A549 (cell line): ENCODE measurements around the gene CSGALNACT2. TPM values are rescaled to one million over a fixed set of nuclear protein-coding genes. Genes with fewer than 3 reads are reported as not detected.

Source experiments
- ATAC-seq, 2 experiments: fragments of 200-7000 bp in 1 of 2; fragments of >200 bp in 1 of 2; cut with Nextera tagmentation in 1 of 2; cut with Tn5 transposase in 1 of 2; 3 replicates each; pipeline versions ENCODE4 v1.8.0 to v1.9.1; 2018 to 2020; ENCODE audit warnings: mild to moderate bottlenecking in 1 of 2, moderate library complexity in 1 of 2
- CTCF ChIA-PET: fragments of 300-600 bp; sonication (Branson Sonifier 250); formaldehyde crosslinking; extraction: SDS; loops from one replicate; lab custom pipeline; 2021; ENCODE audit warnings: antibody characterized with exemption, inconsistent platforms; lab: Yijun Ruan, JAX
- POLR2A ChIA-PET: fragments of 350-600 bp; formaldehyde crosslinking; extraction: SDS; loops from one replicate; lab custom pipeline; 2021; ENCODE audit warnings: antibody characterized with exemption, inconsistent platforms; lab: Yijun Ruan, JAX
- DNase-seq, 2 experiments: peaks; one replicate each; pipeline versions ENCODE4 v3.0.0 to v3.0.0-alpha.2; 2011 to 2016; ENCODE audit warnings: low read depth in 1 of 2, low spot score in 1 of 2
- FAIRE-seq: peaks from 2 replicates; lab custom pipeline; 2011; peaks lifted over from hg19 to GRCh38; lab: Jason Lieb, UNC
- H3K27ac ChIP-seq, 2 experiments: fragments of >200 bp; sonication (Bioruptor Twin); formaldehyde crosslinking; 3 replicates each; pipeline ENCODE4 v1.5.1; 2016 to 2017
- H3K4me1 ChIP-seq: fragments of >200 bp; sonication (Bioruptor Twin); formaldehyde crosslinking; 3 replicates; pipeline ENCODE4 v1.6.1; 2016
- H3K4me2 ChIP-seq: fragments of >200 bp; sonication (Bioruptor Twin); formaldehyde crosslinking; 3 replicates; pipeline ENCODE4 v1.6.1; 2016
- H3K4me3 ChIP-seq: fragments of >200 bp; sonication (Bioruptor Twin); formaldehyde crosslinking; 3 replicates; pipeline ENCODE4 v1.5.1; 2016
- H3K9me3 ChIP-seq: fragments of >200 bp; sonication (Bioruptor Twin); formaldehyde crosslinking; 3 replicates; pipeline ENCODE4 v1.6.1; 2016
- ATOH8 ChIP-seq: fragments of 250-450 bp; sonication (Bioruptor Pico); IDR thresholded peaks from 2 replicates; pipeline ENCODE4 v1.5.0; 2020; ENCODE audit warnings: low read depth, mild to moderate bottlenecking, moderate library complexity
- CBX8 ChIP-seq: fragments of 200-600 bp; sonication (generic); IDR thresholded peaks from 2 replicates; pipeline ENCODE4 v1.6.1; 2016
- CEBPB ChIP-seq, 2 experiments: fragments of >200 bp in 1 of 2; sonication (Bioruptor Twin) in 1 of 2; formaldehyde crosslinking in 1 of 2; IDR thresholded peaks; 2 replicates each; pipeline ENCODE4 v1.6.1; 2012 to 2016
- CHD4 ChIP-seq: fragments of 200-600 bp; sonication (generic); IDR thresholded peaks from 2 replicates; pipeline ENCODE4 v1.6.1; 2016; ENCODE audit warnings: antibody characterized with exemption, mild to moderate bottlenecking, borderline replicate concordance
- EHMT2 ChIP-seq: fragments of 200-600 bp; sonication (generic); IDR thresholded peaks from 2 replicates; pipeline ENCODE4 v1.6.1; 2016; ENCODE audit warnings: antibody characterized with exemption, low read depth, mild to moderate bottlenecking, moderate library complexity
- ESRRA ChIP-seq: fragments of 150-350 bp; IDR thresholded peaks from 2 replicates; pipeline ENCODE4 v1.6.1; 2014; ENCODE audit warnings: mild to moderate bottlenecking, low read length, borderline replicate concordance
- FOSL2 ChIP-seq, 2 experiments: fragments of 450-650 bp in 1 of 2; fragments of >200 bp in 1 of 2; sonication (Bioruptor Twin) in 1 of 2; formaldehyde crosslinking; IDR thresholded peaks; 2 replicates each; pipeline versions ENCODE4 v1.5.0 to v1.6.1; 2016 to 2020; ENCODE audit warnings: mild to moderate bottlenecking in 1 of 2, moderate library complexity in 1 of 2
- GATA3 ChIP-seq: IDR thresholded peaks from 2 replicates; pipeline ENCODE4 v1.6.1; 2012; ENCODE audit warnings: borderline replicate concordance
- HDAC2 ChIP-seq: fragments of 200-600 bp; sonication (generic); IDR thresholded peaks from 2 replicates; pipeline ENCODE4 v1.6.1; 2016
- HES2 ChIP-seq: fragments of >200 bp; sonication (Bioruptor Twin); formaldehyde crosslinking; IDR thresholded peaks from 2 replicates; pipeline ENCODE4 v1.6.1; 2016
- JUN ChIP-seq, 2 experiments: fragments of >200 bp; sonication (Bioruptor Twin); formaldehyde crosslinking; IDR thresholded peaks; 2 replicates in 1 of 2; 3 replicates in 1 of 2; pipeline ENCODE4 v1.6.1; 2016 to 2017
- JUNB ChIP-seq: fragments of >200 bp; sonication (Bioruptor Twin); formaldehyde crosslinking; IDR thresholded peaks from 2 replicates; pipeline ENCODE4 v1.6.1; 2016
- KDM1A ChIP-seq: fragments of 200-600 bp; sonication (generic); IDR thresholded peaks from 2 replicates; pipeline ENCODE4 v1.6.1; 2016; ENCODE audit warnings: low read depth, mild to moderate bottlenecking
- MAX ChIP-seq: IDR thresholded peaks from 2 replicates; pipeline ENCODE4 v1.6.1; 2012
- PBX3 ChIP-seq: IDR thresholded peaks from 2 replicates; pipeline ENCODE4 v1.6.1; 2012
- PHF8 ChIP-seq: fragments of 200-600 bp; sonication (generic); IDR thresholded peaks from 2 replicates; pipeline ENCODE4 v1.6.1; 2016; ENCODE audit warnings: low read depth, mild to moderate bottlenecking, antibody characterized with exemption, moderate library complexity, borderline replicate concordance
- RAD21 ChIP-seq, 2 experiments: fragments of >200 bp in 1 of 2; sonication (Bioruptor Twin) in 1 of 2; formaldehyde crosslinking in 1 of 2; IDR thresholded peaks in 1 of 2; conservative IDR thresholded peaks in 1 of 2; 2 replicates in 1 of 2; 3 replicates in 1 of 2; pipeline ENCODE4 v1.6.1; 2012 to 2018; ENCODE audit warnings: inconsistent platforms in 1 of 2
- RFX5 ChIP-seq: fragments of 450-650 bp; IDR thresholded peaks from 2 replicates; pipeline ENCODE4 v1.7.1; 2014; ENCODE audit warnings: antibody characterized with exemption, mild to moderate bottlenecking, moderate library complexity
- ZC3H11A ChIP-seq: fragments of 450-650 bp; IDR thresholded peaks from 2 replicates; pipeline ENCODE4 v1.6.1; 2014; ENCODE audit warnings: antibody characterized with exemption, mild to moderate bottlenecking
- ZNF302 ChIP-seq: fragments of 250-450 bp; sonication (Bioruptor Pico); IDR thresholded peaks from 2 replicates; pipeline ENCODE4 v1.9.0; 2021; ENCODE audit warnings: inconsistent platforms, mild to moderate bottlenecking, moderate library complexity
- ZSCAN20 ChIP-seq: fragments of 250-450 bp; sonication (Bioruptor Pico); IDR thresholded peaks from 2 replicates; pipeline ENCODE4 v1.8.0; 2022; ENCODE audit warnings: mild to moderate bottlenecking, moderate library complexity
- WGBS: methylation state at CpG from one replicate; pipeline ENCODE4 v1.1.6; 2017; ENCODE audit errors: missing lambda C conversion rate; 5-methylcytosine and 5-hydroxymethylcytosine counted together
- polyA plus RNA-seq, 4 experiments: library from polyadenylated mRNA; depleted of rRNA in 3 of 4; stranded (reverse); fragments of >200 nt; fragmentation: RNase III in 1 of 4; extraction: RNeasy Plus Mini Kit Qiagen cat#74134 plus additional on column Dnase treatment in 1 of 4; gene quantifications; 2 replicates in 3 of 4; 3 replicates in 1 of 4; pipeline ENCODE4 v1.2.3, GENCODE V29; 2011 to 2017

CSGALNACT2 gene
- polyA plus RNA-seq, 2 of the 4 experiments (the other 2 are of a cell fraction) = 11.2 to 29.9 TPM

GRCh38 chr10:43134126-43134905 is 3.9 kb upstream of the CSGALNACT2 start:
- Histone ChIP-seq H3K4me2 (peak overlapping the region; percentile 27; the same call in 1 of the 3 replicates), H3K4me1 (peaks cover 10% of the 10 kb centered on the region; the same call in 1 of the 3 replicates), H3K27ac (no peak overlapping the region), H3K4me3 (no peak overlapping the region), H3K9me3 (no peaks in the 10 kb centered on the region)
- FAIRE-seq = no peak
- CTCF ChIA-PET = interaction anchor here (0.9 kb wide), 1 partner anchor 29 kb away, joined by 3 read pairs; no protein-coding TSS in a partner anchor
- TF ChIP-seq HES2 (no peak), ZSCAN20 (no peak), HDAC2 (no peak)
- ATAC-seq = no peak
- POLR2A ChIA-PET = no interaction called here
- 55% methylated on average over 5 of the region's 5 CpGs for WGBS
- no peak for DNase-seq

GRCh38 chr10:43135064-43135463 is 3.2 kb upstream of the CSGALNACT2 start:
- 99% methylated on average over 5 of the region's 5 CpGs for WGBS
- ATAC-seq = no peak
- TF ChIP-seq ESRRA = no peak
- TF ChIP-seq CBX8 = no peak
- TF ChIP-seq ZC3H11A = no peak
- TF ChIP-seq CHD4 = no peak
- TF ChIP-seq ATOH8 (CRISPR knock-in tag) = no peak
- TF ChIP-seq MAX = no peak
- TF ChIP-seq, all 56 proteins: peak for 0
- H3K4me3 ChIP-seq = no peak overlapping the region
- POLR2A ChIA-PET = no interaction called here
- DNase-seq (no peak), FAIRE-seq (no peak)
- CTCF ChIA-PET = no interaction called here
- no peak overlapping the region for H3K4me2 ChIP-seq
- H3K9me3 ChIP-seq = no peaks in the 10 kb centered on the region
- peaks cover 17% of the 10 kb centered on the region for H3K4me1 ChIP-seq
- no peak overlapping the region for H3K27ac ChIP-seq

- Histone ChIP-seq H3K4me1 (peaks cover 23% of the 10 kb centered on the region), H3K9me3 (no peaks in the 10 kb centered on the region), H3K4me3 (no peak overlapping the region), H3K27ac (no peak overlapping the region), H3K4me2 (no peak overlapping the region)
- no peak for DNase-seq
- TF ChIP-seq CEBPB (IDR thresholded peaks at IDR 0.05) (no peak), PBX3 (no peak), KDM1A (no peak), EHMT2 (no peak), GATA3 (no peak), HDAC2 (no peak), RFX5 (no peak), FOSL2 (IDR thresholded peaks at IDR 0.05) (no peak), FOSL2 (CRISPR knock-in tag; IDR thresholded peaks at IDR 0.05) (no peak), ZNF302 (no peak), JUN (IDR thresholded peaks at IDR 0.05) (no peak), JUNB (no peak), RAD21 (conservative IDR thresholded peaks at IDR 0.05 in 1 of 2, IDR thresholded peaks at IDR 0.05 in 1 of 2) (no peak), PHF8 (no peak)
- WGBS = 89% methylated on average over 2 of the region's 2 CpGs
- no peak for FAIRE-seq
- ChIA-PET CTCF (interaction anchor here (0.8 kb wide), 1 partner anchor 17 kb away, joined by 3 read pairs; no protein-coding TSS in a partner anchor), POLR2A (no interaction called here)
- ATAC-seq = no peak
Measured at GRCh38 chr10:43135656-43136055, 2.6 kb upstream of the CSGALNACT2 start.
